NB4 (cell line): Measurements from ENCODE around the gene KLHL6.

Source experiments
- TF ChIP-seq, protein P1 (sequence below): IDR thresholded peaks from one replicate; pipeline ENCODE4 v1.5.1; 2012; ENCODE audit warnings: low read depth, low read length
- TF ChIP-seq, protein P2 (sequence below): IDR thresholded peaks from 2 replicates; pipeline ENCODE4 v1.6.1; 2011; ENCODE audit warnings: low read depth, low read length

DNA sequence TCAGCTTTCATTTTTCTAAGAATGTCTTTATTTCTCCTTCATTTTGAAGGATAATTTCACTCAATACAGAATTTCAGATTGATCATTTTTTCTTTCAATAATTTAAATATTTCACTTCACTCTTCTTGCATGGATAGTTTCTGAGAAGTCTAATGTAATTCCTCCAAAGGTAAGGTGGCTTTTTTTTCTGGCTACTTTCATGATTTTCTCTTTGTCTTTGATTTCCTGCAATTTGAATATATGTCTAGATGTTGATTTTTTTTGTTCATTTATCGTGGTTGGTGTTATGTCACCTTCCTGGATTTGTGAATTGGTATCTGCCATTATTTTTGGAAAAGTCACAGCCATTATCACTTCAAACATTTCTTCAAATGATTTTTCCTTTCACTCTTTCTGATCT, 112.5 kb downstream of the KLHL6 start:
- TF ChIP-seq, protein P1, sequence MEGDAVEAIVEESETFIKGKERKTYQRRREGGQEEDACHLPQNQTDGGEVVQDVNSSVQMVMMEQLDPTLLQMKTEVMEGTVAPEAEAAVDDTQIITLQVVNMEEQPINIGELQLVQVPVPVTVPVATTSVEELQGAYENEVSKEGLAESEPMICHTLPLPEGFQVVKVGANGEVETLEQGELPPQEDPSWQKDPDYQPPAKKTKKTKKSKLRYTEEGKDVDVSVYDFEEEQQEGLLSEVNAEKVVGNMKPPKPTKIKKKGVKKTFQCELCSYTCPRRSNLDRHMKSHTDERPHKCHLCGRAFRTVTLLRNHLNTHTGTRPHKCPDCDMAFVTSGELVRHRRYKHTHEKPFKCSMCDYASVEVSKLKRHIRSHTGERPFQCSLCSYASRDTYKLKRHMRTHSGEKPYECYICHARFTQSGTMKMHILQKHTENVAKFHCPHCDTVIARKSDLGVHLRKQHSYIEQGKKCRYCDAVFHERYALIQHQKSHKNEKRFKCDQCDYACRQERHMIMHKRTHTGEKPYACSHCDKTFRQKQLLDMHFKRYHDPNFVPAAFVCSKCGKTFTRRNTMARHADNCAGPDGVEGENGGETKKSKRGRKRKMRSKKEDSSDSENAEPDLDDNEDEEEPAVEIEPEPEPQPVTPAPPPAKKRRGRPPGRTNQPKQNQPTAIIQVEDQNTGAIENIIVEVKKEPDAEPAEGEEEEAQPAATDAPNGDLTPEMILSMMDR, result no peak
- TF ChIP-seq, protein P2, sequence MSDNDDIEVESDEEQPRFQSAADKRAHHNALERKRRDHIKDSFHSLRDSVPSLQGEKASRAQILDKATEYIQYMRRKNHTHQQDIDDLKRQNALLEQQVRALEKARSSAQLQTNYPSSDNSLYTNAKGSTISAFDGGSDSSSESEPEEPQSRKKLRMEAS, result no peak
